SK-N-SH treated with all-trans-retinoic acid at 6 μM for 48 hours (cell line): ENCODE measurements around the gene SLC22A12.

Experiments
- ATAC-seq: fragments of 200-7000 bp; cut with Tn5 transposase; 3 replicates; pipeline ENCODE4 v1.9.1; 2020; ENCODE audit warnings: mild to moderate bottlenecking, moderate library complexity
- ARNTL ChIP-seq: fragments of 450-650 bp; formaldehyde crosslinking; IDR thresholded peaks from 2 replicates; pipeline ENCODE4 v1.5.0; 2020; ENCODE audit warnings: low read depth, mild to moderate bottlenecking, moderate library complexity, borderline replicate concordance
- BACH2 ChIP-seq: fragments of 250-450 bp; sonication (Bioruptor Pico); IDR thresholded peaks from 2 replicates; pipeline ENCODE4 v1.9.0; 2021; ENCODE audit warnings: mild to moderate bottlenecking, borderline replicate concordance
- CSDC2 ChIP-seq: fragments of 250-450 bp; sonication (Bioruptor Pico); IDR thresholded peaks from 2 replicates; pipeline ENCODE4 v1.5.0; 2020; ENCODE audit warnings: mild to moderate bottlenecking, moderate library complexity
- CSRNP3 ChIP-seq: fragments of 250-450 bp; sonication (Bioruptor Pico); IDR thresholded peaks from 2 replicates; pipeline ENCODE4 v1.5.1; 2021; ENCODE audit warnings: mild to moderate bottlenecking, moderate library complexity
- ESRRG ChIP-seq: fragments of 250-450 bp; sonication (Bioruptor Pico); IDR thresholded peaks from 2 replicates; pipeline ENCODE4 v1.6.1; 2021; ENCODE audit warnings: mild to moderate bottlenecking
- GLIS3 ChIP-seq: fragments of 250-450 bp; sonication (Bioruptor Pico); IDR thresholded peaks from 2 replicates; pipeline ENCODE4 v1.5.0; 2020; ENCODE audit warnings: mild to moderate bottlenecking, moderate library complexity
- ISL1 ChIP-seq: fragments of 250-450 bp; sonication (Bioruptor Pico); IDR thresholded peaks from 2 replicates; pipeline ENCODE4 v2.1.2; 2022; ENCODE audit warnings: mild to moderate bottlenecking, moderate library complexity
- POU6F1 ChIP-seq: fragments of 250-450 bp; sonication (Bioruptor Pico); IDR thresholded peaks from 2 replicates; pipeline ENCODE4 v1.8.0; 2021; ENCODE audit warnings: low read depth, mild to moderate bottlenecking, moderate library complexity, borderline replicate concordance
- PPARA ChIP-seq: fragments of 250-450 bp; sonication (Bioruptor Pico); IDR thresholded peaks from 2 replicates; pipeline ENCODE4 v1.5.0; 2020; ENCODE audit warnings: mild to moderate bottlenecking, borderline replicate concordance
- RARB ChIP-seq: fragments of 250-450 bp; sonication (Bioruptor Pico); IDR thresholded peaks from 2 replicates; pipeline ENCODE4 v1.8.0; 2021; ENCODE audit warnings: mild to moderate bottlenecking, moderate library complexity
- SNAI2 ChIP-seq: fragments of 250-450 bp; sonication (Bioruptor Pico); IDR thresholded peaks from 2 replicates; pipeline ENCODE4 v1.5.0; 2020; ENCODE audit warnings: mild to moderate bottlenecking, moderate library complexity
- TCF4 ChIP-seq: fragments of 250-450 bp; sonication (Bioruptor Pico); IDR thresholded peaks from 2 replicates; pipeline ENCODE4 v1.8.0; 2021; ENCODE audit warnings: mild to moderate bottlenecking, moderate library complexity, borderline replicate concordance
- TOX ChIP-seq: fragments of 250-450 bp; sonication (Bioruptor Pico); IDR thresholded peaks from 2 replicates; pipeline ENCODE4 v1.8.0; 2021; ENCODE audit warnings: mild to moderate bottlenecking, moderate library complexity, borderline replicate concordance
- TSHZ2 ChIP-seq: fragments of 250-450 bp; sonication (Bioruptor Pico); IDR thresholded peaks from 2 replicates; pipeline ENCODE4 v1.5.0; 2020; ENCODE audit warnings: mild to moderate bottlenecking, moderate library complexity
- ZFP3 ChIP-seq: fragments of 250-450 bp; sonication (Bioruptor Pico); IDR thresholded peaks from 2 replicates; pipeline ENCODE4 v1.5.0; 2020; ENCODE audit warnings: mild to moderate bottlenecking, moderate library complexity
- ZFP30 ChIP-seq: fragments of 450-650 bp; formaldehyde crosslinking; IDR thresholded peaks from 2 replicates; pipeline ENCODE4 v1.5.0; 2022; ENCODE audit warnings: mild to moderate bottlenecking, moderate library complexity
- ZNF565 ChIP-seq: fragments of 450-650 bp; formaldehyde crosslinking; conservative IDR thresholded peaks from 2 replicates; pipeline ENCODE4 v1.5.0; 2020; ENCODE audit warnings: low read depth, mild to moderate bottlenecking, moderate library complexity
- ZNF70 ChIP-seq: fragments of 450-650 bp; formaldehyde crosslinking; IDR thresholded peaks from 2 replicates; pipeline ENCODE4 v1.5.0; 2020; ENCODE audit warnings: mild to moderate bottlenecking, moderate library complexity
- ZNF8 ChIP-seq: fragments of 450-650 bp; formaldehyde crosslinking; IDR thresholded peaks from 2 replicates; pipeline ENCODE4 v1.5.0; 2020; ENCODE audit warnings: mild to moderate bottlenecking, moderate library complexity
- TF ChIP-seq, protein P1 (sequence below): fragments of 250-450 bp; sonication (Bioruptor Pico); IDR thresholded peaks from 2 replicates; pipeline ENCODE4 v1.8.0; 2020; ENCODE audit warnings: mild to moderate bottlenecking, moderate library complexity, borderline replicate concordance

The SLC22A12 gene

GRCh38 chr11:64599698-64600211, 8.7 kb downstream of the SLC22A12 start:
- no peak for ATAC-seq
- TF ChIP-seq RARB (no peak), ZFP30 (CRISPR knock-in tag) (no peak), CSDC2 (CRISPR knock-in tag) (no peak), ZNF70 (CRISPR knock-in tag) (no peak), ZNF8 (CRISPR knock-in tag) (no peak), CSRNP3 (no peak), ARNTL (CRISPR knock-in tag) (no peak), ZFP3 (CRISPR knock-in tag) (no peak), SNAI2 (CRISPR knock-in tag) (no peak), ZNF565 (no peak), BACH2 (CRISPR knock-in tag) (no peak), TCF4 (CRISPR knock-in tag) (no peak), GLIS3 (CRISPR knock-in tag) (no peak), POU6F1 (CRISPR knock-in tag) (no peak), ISL1 (CRISPR knock-in tag) (no peak), TSHZ2 (no peak), ESRRG (CRISPR knock-in tag) (no peak), PPARA (no peak), TOX (CRISPR knock-in tag) (no peak)
- TF ChIP-seq, protein P1, sequence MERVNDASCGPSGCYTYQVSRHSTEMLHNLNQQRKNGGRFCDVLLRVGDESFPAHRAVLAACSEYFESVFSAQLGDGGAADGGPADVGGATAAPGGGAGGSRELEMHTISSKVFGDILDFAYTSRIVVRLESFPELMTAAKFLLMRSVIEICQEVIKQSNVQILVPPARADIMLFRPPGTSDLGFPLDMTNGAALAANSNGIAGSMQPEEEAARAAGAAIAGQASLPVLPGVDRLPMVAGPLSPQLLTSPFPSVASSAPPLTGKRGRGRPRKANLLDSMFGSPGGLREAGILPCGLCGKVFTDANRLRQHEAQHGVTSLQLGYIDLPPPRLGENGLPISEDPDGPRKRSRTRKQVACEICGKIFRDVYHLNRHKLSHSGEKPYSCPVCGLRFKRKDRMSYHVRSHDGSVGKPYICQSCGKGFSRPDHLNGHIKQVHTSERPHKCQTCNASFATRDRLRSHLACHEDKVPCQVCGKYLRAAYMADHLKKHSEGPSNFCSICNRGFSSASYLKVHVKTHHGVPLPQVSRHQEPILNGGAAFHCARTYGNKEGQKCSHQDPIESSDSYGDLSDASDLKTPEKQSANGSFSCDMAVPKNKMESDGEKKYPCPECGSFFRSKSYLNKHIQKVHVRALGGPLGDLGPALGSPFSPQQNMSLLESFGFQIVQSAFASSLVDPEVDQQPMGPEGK = no peak

- ATAC-seq = no peak
- TF ChIP-seq RARB (no peak), PPARA (no peak), SNAI2 (CRISPR knock-in tag) (no peak)
- TF ChIP-seq, all 23 proteins: peak for 0
Measured at GRCh38 chr11:64600281-64600992, 9.4 kb downstream of the SLC22A12 start.

- ATAC-seq = no peak
- TF ChIP-seq CSRNP3 (no peak), ARNTL (CRISPR knock-in tag) (no peak), TSHZ2 (no peak), GLIS3 (CRISPR knock-in tag) (no peak), ZNF565 (no peak), PPARA (no peak), POU6F1 (CRISPR knock-in tag) (no peak), TOX (CRISPR knock-in tag) (no peak), ISL1 (CRISPR knock-in tag) (no peak), ZFP30 (CRISPR knock-in tag) (no peak)
Measured at GRCh38 chr11:64601605-64602465, 10.8 kb downstream of the SLC22A12 start.
